GM19328 (cell line): Measurements from ENCODE around the gene TMEM273.

ENCODE experiments used
- ATAC-seq: cut with Tn5 transposase; IDR thresholded peaks from one replicate; pipeline ENCODE4 v1.9.1; 2021; ENCODE audit warnings: mild to moderate bottlenecking, moderate library complexity; ENCODE audit not compliant: unreplicated experiment

TMEM273 gene

GRCh38 chr10:49177391-49178355, 10.5 kb downstream of the TMEM273 start:
- peak; percentile 69 for ATAC-seq

- ATAC-seq: no peak
These were observed 11.6 kb downstream of the TMEM273 start for GRCh38 chr10:49176310-49177268.

- ATAC-seq: no peak
These were observed 12.4 kb downstream of the TMEM273 start for GRCh38 chr10:49175587-49176309.

- ATAC-seq: no peak
These were observed 13.2 kb downstream of the TMEM273 start for GRCh38 chr10:49174926-49175500.

GRCh38 chr10:49174261-49174925, 13.8 kb downstream of the TMEM273 start:
- ATAC-seq: no peak

GRCh38 chr10:49173853-49174252, 14.3 kb downstream of the TMEM273 start:
- no peak for ATAC-seq

- ATAC-seq: no peak
These were observed 14.9 kb downstream of the TMEM273 start for GRCh38 chr10:49173201-49173772.

GRCh38 chr10:49172777-49173132, 15.4 kb downstream of the TMEM273 start:
- ATAC-seq: no peak

- no peak for ATAC-seq
These were observed 16.0 kb downstream of the TMEM273 start for GRCh38 chr10:49172061-49172776.

- no peak for ATAC-seq
These were observed 16.7 kb downstream of the TMEM273 start for GRCh38 chr10:49171326-49172060.

GRCh38 chr10:49170632-49171325, 17.4 kb downstream of the TMEM273 start:
- no peak for ATAC-seq

- no peak for ATAC-seq
These were observed 18.4 kb downstream of the TMEM273 start for GRCh38 chr10:49169776-49170175.

- no peak for ATAC-seq
These were observed 19.2 kb downstream of the TMEM273 start for GRCh38 chr10:49168831-49169500.

- ATAC-seq: no peak
These were observed 20.0 kb downstream of the TMEM273 start for GRCh38 chr10:49168171-49168540.

GRCh38 chr10:49167425-49168170, 20.6 kb downstream of the TMEM273 start:
- ATAC-seq: no peak
